CD4-positive, alpha-beta T cell treated with Interleukin-4 for 1 hour (primary cell): Measurements from ENCODE around the gene MAST1.
"Not testable (repeated sequence)": the region's sequence is repeated elsewhere in the genome, so short reads cannot be mapped to it uniquely, and the experiment has no call there.

ENCODE experiments used
- DNase-seq, 2 donors: peaks; one replicate each; pipeline ENCODE4 v3.0.0-alpha.2; 2020 to 2022

MAST1 gene

DNA sequence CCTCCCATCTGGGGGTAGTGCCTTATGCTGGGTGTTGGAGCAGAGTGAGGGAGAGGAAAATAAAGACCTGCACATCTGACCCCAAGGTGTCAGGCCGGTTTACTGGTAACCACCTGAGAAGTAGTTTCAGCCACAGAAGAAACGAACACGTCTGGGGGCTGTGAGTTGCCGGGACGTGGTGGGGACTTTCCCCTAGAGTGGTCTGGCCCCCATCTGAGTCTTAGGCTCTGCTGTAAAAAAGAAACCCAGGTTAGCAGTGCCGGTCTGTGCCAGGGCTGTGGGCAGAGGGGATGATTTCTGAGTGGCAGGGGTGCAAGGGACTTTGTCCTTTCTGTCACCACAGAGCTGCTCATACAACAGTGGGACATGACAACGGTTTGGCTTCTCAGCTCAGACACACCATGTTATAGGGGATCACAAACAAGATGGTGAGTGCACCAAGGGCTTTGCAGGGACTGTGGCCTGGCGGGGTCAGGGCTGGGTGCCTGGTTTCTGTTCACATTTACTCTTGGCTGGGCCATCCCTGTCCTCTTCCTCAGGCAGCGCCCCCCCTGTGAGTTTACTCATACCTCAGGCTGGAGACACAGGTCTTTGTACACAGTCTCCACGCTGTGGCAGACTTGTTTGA, 61.7 kb downstream of the MAST1 start:
- no peak for DNase-seq

- DNase-seq = no peak
Observed at GRCh38 chr19:12907166-12907565, 68.9 kb downstream of the MAST1 start.

- no peak for DNase-seq
Observed at GRCh38 chr19:12912571-12912970, 74.3 kb downstream of the MAST1 start.

GRCh38 chr19:12913011-12913561, 74.8 kb downstream of the MAST1 start:
- DNase-seq = no peak

GRCh38 chr19:12913851-12914690, 75.8 kb downstream of the MAST1 start:
- DNase-seq = peak; percentile 65 to 69

DNA sequence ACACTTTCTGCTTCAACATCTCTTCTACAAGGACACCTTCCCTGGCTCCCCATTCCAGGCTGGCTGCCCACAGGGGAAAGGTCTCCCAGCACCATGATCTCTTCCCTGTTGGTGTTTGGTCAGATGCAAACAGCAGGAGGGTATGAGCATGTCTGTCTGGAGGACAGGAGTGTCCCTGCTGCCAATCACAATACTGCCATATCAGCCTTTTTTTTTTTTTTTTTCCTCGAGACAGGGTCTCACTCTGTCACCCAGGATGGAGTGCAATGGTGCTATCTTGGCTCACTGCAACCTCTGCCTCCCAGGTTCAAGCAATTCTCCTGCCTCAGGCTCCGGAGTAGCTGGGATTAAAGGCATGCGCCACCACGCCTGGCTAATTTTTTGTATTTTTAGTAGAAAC, 77.5 kb downstream of the MAST1 start:
- not testable (repeated sequence) for DNase-seq

GRCh38 chr19:12918253-12918652, 79.9 kb downstream of the MAST1 start:
- DNase-seq = no peak

DNA sequence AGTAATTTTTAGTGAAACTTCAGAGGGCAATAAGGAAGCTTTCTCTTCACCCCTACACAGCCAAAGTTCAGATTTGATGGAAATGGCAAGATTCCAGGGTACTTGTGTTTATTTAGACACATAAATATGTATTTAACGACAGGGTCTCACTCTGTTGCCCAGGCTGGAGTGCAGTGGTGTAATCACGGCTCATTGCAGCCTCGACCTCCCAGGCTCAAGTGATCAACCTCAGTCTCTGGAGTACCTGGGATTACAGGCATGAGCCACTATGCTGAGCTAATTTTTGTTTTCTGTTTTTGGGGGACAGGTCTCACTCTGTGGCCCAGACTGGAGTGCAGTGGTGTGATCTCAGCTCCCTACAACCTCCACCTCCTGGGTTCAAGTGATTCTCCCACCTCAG, 82.7 kb downstream of the MAST1 start:
- no peak for DNase-seq

GRCh38 chr19:12922959-12923358, 84.6 kb downstream of the MAST1 start:
- no peak for DNase-seq
